Lung (tissue), 12 donors: ENCODE results near the gene OSBPL3. TPM values are rescaled to one million over a fixed set of nuclear protein-coding genes. Genes with fewer than 3 reads are reported as not detected.

Experiments used
- ATAC-seq: fragments of 200-7000 bp; cut with Tn5 transposase; one replicate; pipeline ENCODE4 v1.9.1; 2020; ENCODE audit warnings: moderate number of reproducible peaks; ENCODE audit not compliant: insufficient read depth, low FRiP score
- DNase-seq, 3 donors: peaks; one replicate each; pipeline ENCODE4 v3.0.0-alpha.2; 2013 to 2017
- H3K27ac ChIP-seq, 2 donors: one replicate each; pipeline ENCODE4 v1.5.1; 2013; ENCODE audit warnings: mild to moderate bottlenecking in 2 of 2, moderate library complexity in 2 of 2, control low read depth in 1 of 2, inconsistent platforms in 1 of 2, low read depth in 1 of 2, low read length in 1 of 2
- H3K27me3 ChIP-seq, 3 donors: one replicate each; pipeline ENCODE4 v1.5.1; 2013; ENCODE audit warnings: low read length in 2 of 3; ENCODE audit not compliant: control insufficient read depth in 3 of 3, insufficient read depth in 3 of 3
- H3K36me3 ChIP-seq, 4 donors: one replicate each; pipeline ENCODE4 v1.5.1; 2013; ENCODE audit warnings: low read length in 4 of 4, mild to moderate bottlenecking in 1 of 4, moderate library complexity in 1 of 4; ENCODE audit not compliant: control insufficient read depth in 4 of 4, insufficient read depth in 4 of 4
- H3K4me1 ChIP-seq, 5 donors: one replicate each; pipeline ENCODE4 v1.5.1; 2013; ENCODE audit warnings: low read length in 5 of 5, mild to moderate bottlenecking in 2 of 5, moderate library complexity in 1 of 5; ENCODE audit not compliant: control insufficient read depth in 5 of 5, insufficient read depth in 5 of 5
- H3K4me3 ChIP-seq: one replicate; pipeline ENCODE4 v1.5.1; 2013; ENCODE audit warnings: mild to moderate bottlenecking, control low read depth, moderate library complexity
- H3K9ac ChIP-seq, 2 donors: one replicate each; pipeline ENCODE4 v1.5.1; 2013; ENCODE audit warnings: low read length in 2 of 2, control low read depth in 1 of 2; ENCODE audit not compliant: insufficient read depth in 1 of 2
- H3K9me3 ChIP-seq, 4 donors: one replicate each; pipeline ENCODE4 v1.5.1; 2013; ENCODE audit warnings: low read length in 3 of 4, mild to moderate bottlenecking in 1 of 4, moderate library complexity in 1 of 4; ENCODE audit not compliant: control insufficient read depth in 4 of 4, insufficient read depth in 3 of 4
- CTCF ChIP-seq: IDR thresholded peaks from 2 replicates; pipeline ENCODE4 v1.5.1; 2012; ENCODE audit warnings: mild to moderate bottlenecking; ENCODE audit errors: control extremely low read depth, extremely low read depth
- WGBS, 2 donors: extraction: QIAGEN DNeasy Blood & Tissue Kit; methylation state at CpG; one replicate each; pipeline ENCODE4 v1.1.7; 2013; 5-methylcytosine and 5-hydroxymethylcytosine counted together
- polyA plus RNA-seq, 2 donors: library from polyadenylated mRNA; stranded (reverse); fragments of 200-250 nt; gene quantifications; one replicate each; pipeline ENCODE4 v1.2.1, GENCODE V29; 2013
- total RNA-seq, 2 donors: library from RNA; depleted of rRNA in 1 of 2; stranded (reverse); fragments of >200 nt in 1 of 2; gene quantifications; one replicate each; pipeline ENCODE4 v1.2.1, GENCODE V29; 2014 to 2021
- donor health status: control.
- donor health status: control.
- donor health status: Bipolar disorder and iron deficiency.
- donor health status: healthy.
- donor health status: DM: yes; HTN: yes; CAD: no.

OSBPL3 gene
- total and polyA plus RNA-seq, 4 donors: 8.6 to 32.0 (median 20.4) TPM

- Histone ChIP-seq H3K27ac (no peak overlapping the region), H3K36me3 (no peaks in the 10 kb centered on the region), H3K9ac (no peak overlapping the region), H3K9me3 (no peaks in the 10 kb centered on the region), H3K27me3 (no peaks in the 10 kb centered on the region), H3K4me1 (no peaks in the 10 kb centered on the region), H3K4me3 (no peak overlapping the region)
- DNase-seq: no peak
- WGBS, 2 donors: 78 to 82% methylated on average over 5 of the region's 5 CpGs
- TF ChIP-seq CTCF: no peak
- ATAC-seq: no peak
These were observed 37.8 kb downstream of the OSBPL3 start for GRCh38 chr7:24942226-24942625.

GRCh38 chr7:24939416-24939815, 40.6 kb downstream of the OSBPL3 start:
- no peaks in the 10 kb centered on the region for H3K9me3 ChIP-seq
- TF ChIP-seq CTCF: no peak
- H3K36me3 ChIP-seq: no peaks in the 10 kb centered on the region
- H3K4me3 ChIP-seq: no peak overlapping the region
- no peak for ATAC-seq
- DNase-seq: no peak
- H3K27ac ChIP-seq: no peak overlapping the region
- 24 to 45% methylated on average over 1 of the region's 1 CpG for WGBS, 2 donors
- no peaks in the 10 kb centered on the region for H3K27me3 ChIP-seq
- no peaks in the 10 kb centered on the region for H3K4me1 ChIP-seq
- H3K9ac ChIP-seq: no peak overlapping the region

- no peaks in the 10 kb centered on the region for H3K9me3 ChIP-seq
- ATAC-seq (no peak), DNase-seq (no peak)
- H3K36me3 ChIP-seq: no peaks in the 10 kb centered on the region
- 71 to 72% methylated on average over 3 of the region's 3 CpGs for WGBS, 2 donors
- no peak overlapping the region for H3K27ac ChIP-seq
- no peak overlapping the region for H3K4me3 ChIP-seq
- no peaks in the 10 kb centered on the region for H3K27me3 ChIP-seq
- no peak for TF ChIP-seq CTCF
- no peaks in the 10 kb centered on the region for H3K4me1 ChIP-seq
- H3K9ac ChIP-seq: no peak overlapping the region
These were observed 43.7 kb downstream of the OSBPL3 start for GRCh38 chr7:24936121-24936824.

GRCh38 chr7:24933298-24933697, 46.7 kb downstream of the OSBPL3 start:
- no peak overlapping the region for H3K4me3 ChIP-seq
- no peak overlapping the region for H3K27ac ChIP-seq
- no peaks in the 10 kb centered on the region for H3K4me1 ChIP-seq
- ATAC-seq (no peak), DNase-seq (no peak)
- TF ChIP-seq CTCF: no peak
- H3K36me3 ChIP-seq: no peaks in the 10 kb centered on the region
- 79 to 89% methylated on average over 2 of the region's 2 CpGs for WGBS, 2 donors
- no peak overlapping the region for H3K9ac ChIP-seq
- no peaks in the 10 kb centered on the region for H3K27me3 ChIP-seq
- no peaks in the 10 kb centered on the region for H3K9me3 ChIP-seq
